ENCODE data around the gene CCDC69.

Gene CCDC69

DNA sequence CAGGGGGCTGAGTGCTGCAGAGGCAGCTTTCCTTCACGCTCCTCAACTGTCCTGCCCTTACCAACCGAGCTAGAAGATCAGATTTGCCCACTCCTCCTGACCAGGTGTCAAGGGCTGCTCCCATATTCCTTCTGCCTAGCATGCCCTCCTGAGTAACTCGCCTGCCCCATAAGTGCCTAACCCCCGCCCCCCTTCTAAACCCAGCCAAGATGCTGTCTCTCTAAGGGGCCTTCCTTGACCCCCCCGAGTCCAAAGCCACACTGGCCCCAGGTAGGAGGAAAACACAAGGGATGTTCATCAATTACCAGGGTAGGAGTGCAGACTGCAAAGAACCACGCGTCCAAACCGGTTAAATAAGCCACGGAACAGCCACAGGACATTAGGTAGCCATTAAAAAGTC is 4.8 kb downstream of the CCDC69 start:
- H3K27me3 ChIP-seq (ENCODE audit: insufficient read depth, low read length) = peaks cover 18% of the 10 kb centered on the region
- H3K4me1 ChIP-seq (ENCODE audit: insufficient read depth, low read length) = no peaks in the 10 kb centered on the region; the same call in 1 of the 2 replicates
- no peak overlapping the region for H3K9ac ChIP-seq (ENCODE audit: low read depth, low read length)
- H3K27ac ChIP-seq (ENCODE audit: low read length) = no peak overlapping the region
- no peak overlapping the region for H3K4me3 ChIP-seq (ENCODE audit: low read length)
- H3K36me3 ChIP-seq (ENCODE audit: insufficient read depth, low read depth, low read length) = no peaks in the 10 kb centered on the region
- no peaks in the 10 kb centered on the region for H3K9me3 ChIP-seq (ENCODE audit: insufficient read depth, low read depth, low read length)

DNA sequence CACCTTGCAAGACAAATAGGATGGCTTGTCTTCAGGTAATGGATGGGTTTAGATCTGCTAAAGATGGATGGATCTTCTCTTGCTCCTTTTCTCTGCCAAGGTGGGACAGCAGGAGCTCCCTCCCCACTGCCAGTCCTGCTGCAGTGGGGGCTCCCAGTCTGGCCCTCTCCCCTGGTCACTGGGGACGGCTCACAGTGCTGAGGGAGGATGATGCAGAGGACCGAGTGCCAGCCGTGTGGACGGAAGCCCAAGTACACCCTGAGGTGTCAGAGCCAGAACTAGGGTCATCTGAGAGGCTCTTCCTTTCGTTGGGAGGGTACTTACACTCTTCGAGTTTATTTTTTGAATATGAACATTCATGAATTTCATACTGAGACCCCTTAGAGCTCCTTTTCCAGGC is 5.7 kb downstream of the CCDC69 start:
- Histone ChIP-seq H3K4me3 (ENCODE audit: low read length) (no peak overlapping the region), H3K27ac (ENCODE audit: low read length) (no peak overlapping the region), H3K9ac (ENCODE audit: low read depth, low read length) (no peak overlapping the region), H3K27me3 (ENCODE audit: insufficient read depth, low read length) (peaks cover 14% of the 10 kb centered on the region), H3K9me3 (ENCODE audit: insufficient read depth, low read depth, low read length) (no peaks in the 10 kb centered on the region), H3K4me1 (ENCODE audit: insufficient read depth, low read length) (peaks cover 3% of the 10 kb centered on the region; the same call in 1 of the 2 replicates), H3K36me3 (ENCODE audit: insufficient read depth, low read depth, low read length) (no peaks in the 10 kb centered on the region)

GRCh38 chr5:151216781-151217180 is 7.1 kb downstream of the CCDC69 start:
- no peaks in the 10 kb centered on the region for H3K27me3 ChIP-seq (ENCODE audit: insufficient read depth, low read length)
- no peak overlapping the region for H3K4me3 ChIP-seq (ENCODE audit: low read length)
- no peaks in the 10 kb centered on the region for H3K36me3 ChIP-seq (ENCODE audit: insufficient read depth, low read depth, low read length)
- H3K27ac ChIP-seq (ENCODE audit: low read length) = no peak overlapping the region
- peaks cover 3% of the 10 kb centered on the region; the same call in 1 of the 2 replicates for H3K4me1 ChIP-seq (ENCODE audit: insufficient read depth, low read length)
- no peaks in the 10 kb centered on the region for H3K9me3 ChIP-seq (ENCODE audit: insufficient read depth, low read depth, low read length)
- no peak overlapping the region for H3K9ac ChIP-seq (ENCODE audit: low read depth, low read length)

- H3K27ac ChIP-seq (ENCODE audit: low read length) = no peak overlapping the region
Measured at GRCh38 chr5:151215546-151215880, 8.4 kb downstream of the CCDC69 start.

DNA sequence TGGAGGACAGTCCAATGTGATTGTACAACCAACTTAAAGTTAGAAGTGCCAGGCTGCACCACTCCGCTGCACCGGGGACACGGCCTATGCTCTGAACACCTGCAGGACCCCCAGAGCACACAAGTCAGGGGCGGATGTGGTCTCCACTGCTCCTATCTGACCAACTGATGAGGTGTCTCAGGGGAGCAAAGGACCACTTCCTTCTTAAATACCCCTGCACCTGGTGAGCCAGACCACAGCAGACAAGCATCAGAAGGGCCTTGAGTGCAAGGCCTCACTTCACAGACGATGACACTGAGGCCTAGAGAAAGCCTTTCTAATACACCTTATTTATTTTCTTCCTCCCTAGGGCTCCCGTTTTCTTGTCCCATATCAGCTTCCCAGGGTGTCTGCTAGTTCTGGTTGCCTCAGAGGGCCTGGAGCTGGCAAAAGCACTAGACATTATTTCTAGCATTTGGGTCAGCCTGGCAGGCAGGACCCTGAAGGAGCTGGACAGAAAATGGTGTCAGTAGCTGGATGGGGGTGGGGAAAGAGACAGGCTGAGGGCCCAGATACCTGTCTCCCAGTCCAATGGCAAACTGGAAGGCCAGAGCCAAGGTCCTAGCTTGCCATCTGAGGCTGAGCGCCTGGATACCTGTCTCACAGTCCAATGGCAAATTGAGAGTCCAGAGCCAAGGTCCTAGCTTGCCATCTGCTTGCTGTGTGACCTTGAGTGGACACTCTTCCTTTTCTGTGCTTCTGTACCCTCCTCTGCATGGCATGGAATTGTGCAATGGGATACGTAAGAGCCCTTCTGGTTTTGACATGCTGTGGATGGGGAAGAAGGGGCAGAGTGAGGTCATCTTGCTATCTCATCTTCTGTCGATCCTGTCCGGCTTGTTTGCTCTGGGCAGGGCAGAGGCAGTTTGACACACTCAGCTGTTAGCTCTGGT is 9.0 kb downstream of the CCDC69 start:
- Histone ChIP-seq H3K9me3 (ENCODE audit: insufficient read depth, low read depth, low read length) (no peaks in the 10 kb centered on the region), H3K36me3 (ENCODE audit: insufficient read depth, low read depth, low read length) (no peaks in the 10 kb centered on the region), H3K4me3 (ENCODE audit: low read length) (no peak overlapping the region), H3K27ac (ENCODE audit: low read length) (no peak overlapping the region), H3K9ac (ENCODE audit: low read depth, low read length) (no peak overlapping the region), H3K27me3 (ENCODE audit: insufficient read depth, low read length) (no peaks in the 10 kb centered on the region), H3K4me1 (ENCODE audit: insufficient read depth, low read length) (peaks cover 3% of the 10 kb centered on the region; the same call in 1 of the 2 replicates)

More at GRCh38 chr5:151215546-151215880, 8.4 kb downstream of the CCDC69 start:
- Histone ChIP-seq H3K27me3 (ENCODE audit: insufficient read depth, low read length) (no peaks in the 10 kb centered on the region), H3K4me3 (ENCODE audit: low read length) (no peak overlapping the region), H3K9ac (ENCODE audit: low read depth, low read length) (no peak overlapping the region), H3K9me3 (ENCODE audit: insufficient read depth, low read depth, low read length) (no peaks in the 10 kb centered on the region), H3K4me1 (ENCODE audit: insufficient read depth, low read length) (peaks cover 3% of the 10 kb centered on the region; the same call in 1 of the 2 replicates), H3K36me3 (ENCODE audit: insufficient read depth, low read depth, low read length) (no peaks in the 10 kb centered on the region)

DNA sequence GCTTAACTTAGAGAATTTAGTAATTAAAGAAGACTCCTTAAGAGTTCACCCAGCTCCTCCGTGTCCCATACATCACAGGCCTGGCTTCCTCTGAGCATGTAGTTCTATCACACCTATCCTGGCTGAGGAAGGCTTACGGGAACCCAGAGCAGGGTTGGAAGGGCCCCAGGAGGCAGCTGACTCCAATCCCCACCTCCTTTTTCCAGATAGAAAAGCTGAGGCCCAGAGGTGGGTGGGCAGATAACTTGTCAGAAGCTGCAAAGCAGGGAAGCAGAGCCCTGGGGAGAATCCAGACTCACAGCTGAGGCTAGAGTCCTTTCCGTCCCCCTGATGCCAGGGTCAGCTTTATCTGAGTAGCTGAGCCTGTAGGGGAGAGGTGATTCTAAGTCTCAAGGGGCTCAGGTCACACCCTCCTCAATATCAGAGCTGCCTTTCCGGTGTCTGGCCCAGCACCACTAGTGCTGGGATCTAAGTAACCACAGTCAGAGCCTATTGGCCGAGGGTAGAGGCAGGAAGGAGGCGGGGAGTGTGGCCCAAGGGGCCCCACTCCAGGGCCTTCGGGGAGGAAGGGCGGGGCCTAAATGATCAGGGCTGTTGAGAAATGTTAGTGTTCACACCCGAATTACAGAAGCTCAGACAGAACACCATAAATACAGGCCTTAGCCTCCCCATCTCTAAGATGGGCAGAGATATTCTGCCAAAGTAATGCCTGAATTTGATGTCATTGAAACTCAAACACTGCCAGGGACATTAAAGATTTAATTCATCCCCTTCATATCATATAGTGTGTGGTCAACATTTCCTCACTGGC is 9.9 kb downstream of the CCDC69 start:
- no peak overlapping the region for H3K27ac ChIP-seq (ENCODE audit: low read length)
- peaks cover 3% of the 10 kb centered on the region; the same call in 1 of the 2 replicates for H3K4me1 ChIP-seq (ENCODE audit: insufficient read depth, low read length)
- no peak overlapping the region for H3K4me3 ChIP-seq (ENCODE audit: low read length)

GRCh38 chr5:151212406-151212798 is 11.5 kb downstream of the CCDC69 start:
- Histone ChIP-seq H3K4me3 (ENCODE audit: low read length) (no peak overlapping the region), H3K9ac (ENCODE audit: low read depth, low read length) (no peak overlapping the region), H3K4me1 (ENCODE audit: insufficient read depth, low read length) (peaks cover 3% of the 10 kb centered on the region; the same call in 1 of the 2 replicates), H3K27me3 (ENCODE audit: insufficient read depth, low read length) (no peaks in the 10 kb centered on the region), H3K9me3 (ENCODE audit: insufficient read depth, low read depth, low read length) (no peaks in the 10 kb centered on the region), H3K36me3 (ENCODE audit: insufficient read depth, low read depth, low read length) (no peaks in the 10 kb centered on the region), H3K27ac (ENCODE audit: low read length) (no peak overlapping the region)

More for the DNA sequence above, 9.9 kb downstream of the CCDC69 start:
- H3K9me3 ChIP-seq (ENCODE audit: insufficient read depth, low read depth, low read length) = no peaks in the 10 kb centered on the region
- no peaks in the 10 kb centered on the region for H3K27me3 ChIP-seq (ENCODE audit: insufficient read depth, low read length)
- no peaks in the 10 kb centered on the region for H3K36me3 ChIP-seq (ENCODE audit: insufficient read depth, low read depth, low read length)
- H3K9ac ChIP-seq (ENCODE audit: low read depth, low read length) = peak overlapping the region; percentile 32; the same call in 1 of the 2 replicates

DNA sequence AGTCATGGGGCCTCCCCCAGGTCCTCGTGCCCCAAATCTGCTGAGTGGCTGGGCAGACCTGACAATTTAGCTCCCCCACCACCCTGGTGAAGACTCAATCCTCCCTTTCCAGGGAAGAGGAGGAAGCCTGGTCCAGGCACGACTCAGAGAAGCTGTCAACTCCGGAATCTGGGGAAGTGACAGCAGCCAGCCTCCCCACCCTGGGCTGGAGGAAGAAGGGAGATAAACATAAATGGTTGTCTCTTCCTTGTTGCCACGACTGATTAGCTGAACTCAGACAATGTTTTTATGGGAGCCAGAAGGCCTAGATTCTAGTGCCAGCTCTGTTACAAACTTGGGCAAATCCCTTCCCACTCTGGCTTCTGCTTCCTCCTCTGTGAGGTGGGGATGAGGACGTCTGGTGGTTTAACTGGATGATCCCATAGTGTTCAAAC is 15.4 kb downstream of the CCDC69 start:
- H3K27me3 ChIP-seq (ENCODE audit: insufficient read depth, low read length) = no peaks in the 10 kb centered on the region
- no peaks in the 10 kb centered on the region for H3K4me1 ChIP-seq (ENCODE audit: insufficient read depth, low read length)
- H3K27ac ChIP-seq (ENCODE audit: low read length) = no peak overlapping the region
- H3K9ac ChIP-seq (ENCODE audit: low read depth, low read length) = no peak overlapping the region
- no peaks in the 10 kb centered on the region for H3K9me3 ChIP-seq (ENCODE audit: insufficient read depth, low read depth, low read length)
- no peak overlapping the region for H3K4me3 ChIP-seq (ENCODE audit: low read length)
- no peaks in the 10 kb centered on the region for H3K36me3 ChIP-seq (ENCODE audit: insufficient read depth, low read depth, low read length)

GRCh38 chr5:151205411-151205810 is 18.5 kb downstream of the CCDC69 start:
- H3K4me3 ChIP-seq (ENCODE audit: low read length) = no peak overlapping the region
- H3K4me1 ChIP-seq (ENCODE audit: insufficient read depth, low read length) = no peaks in the 10 kb centered on the region
- H3K36me3 ChIP-seq (ENCODE audit: insufficient read depth, low read depth, low read length) = no peaks in the 10 kb centered on the region
- no peak overlapping the region for H3K9ac ChIP-seq (ENCODE audit: low read depth, low read length)
- no peaks in the 10 kb centered on the region for H3K27me3 ChIP-seq (ENCODE audit: insufficient read depth, low read length)
- no peaks in the 10 kb centered on the region for H3K9me3 ChIP-seq (ENCODE audit: insufficient read depth, low read depth, low read length)
- H3K27ac ChIP-seq (ENCODE audit: low read length) = no peak overlapping the region

DNA sequence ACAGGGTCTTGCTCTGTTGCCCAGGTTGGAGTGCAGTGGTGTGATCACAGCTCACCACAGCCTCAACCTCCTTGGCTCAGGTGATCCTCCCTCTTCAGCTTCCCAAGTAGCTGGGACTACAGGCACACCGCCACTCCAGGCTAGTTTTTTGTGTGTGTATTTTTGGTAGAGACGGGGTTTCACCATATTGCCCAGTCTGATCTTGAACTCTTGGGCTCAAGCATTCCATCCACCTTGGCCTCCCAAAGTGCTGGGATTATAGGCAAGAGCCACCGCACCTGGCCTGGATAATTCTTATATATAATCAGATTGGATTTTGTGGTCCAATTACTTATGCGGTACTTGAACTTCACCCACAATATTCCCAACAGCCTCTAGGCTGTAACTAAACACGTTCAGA is 19.8 kb downstream of the CCDC69 start:
- Histone ChIP-seq H3K4me3 (ENCODE audit: low read length) (no peak overlapping the region), H3K4me1 (ENCODE audit: insufficient read depth, low read length) (peaks cover 2% of the 10 kb centered on the region; the same call in 1 of the 2 replicates), H3K27me3 (ENCODE audit: insufficient read depth, low read length) (no peaks in the 10 kb centered on the region), H3K36me3 (ENCODE audit: insufficient read depth, low read depth, low read length) (no peaks in the 10 kb centered on the region), H3K9me3 (ENCODE audit: insufficient read depth, low read depth, low read length) (no peaks in the 10 kb centered on the region), H3K9ac (ENCODE audit: low read depth, low read length) (no peak overlapping the region), H3K27ac (ENCODE audit: low read length) (no peak overlapping the region)

DNA sequence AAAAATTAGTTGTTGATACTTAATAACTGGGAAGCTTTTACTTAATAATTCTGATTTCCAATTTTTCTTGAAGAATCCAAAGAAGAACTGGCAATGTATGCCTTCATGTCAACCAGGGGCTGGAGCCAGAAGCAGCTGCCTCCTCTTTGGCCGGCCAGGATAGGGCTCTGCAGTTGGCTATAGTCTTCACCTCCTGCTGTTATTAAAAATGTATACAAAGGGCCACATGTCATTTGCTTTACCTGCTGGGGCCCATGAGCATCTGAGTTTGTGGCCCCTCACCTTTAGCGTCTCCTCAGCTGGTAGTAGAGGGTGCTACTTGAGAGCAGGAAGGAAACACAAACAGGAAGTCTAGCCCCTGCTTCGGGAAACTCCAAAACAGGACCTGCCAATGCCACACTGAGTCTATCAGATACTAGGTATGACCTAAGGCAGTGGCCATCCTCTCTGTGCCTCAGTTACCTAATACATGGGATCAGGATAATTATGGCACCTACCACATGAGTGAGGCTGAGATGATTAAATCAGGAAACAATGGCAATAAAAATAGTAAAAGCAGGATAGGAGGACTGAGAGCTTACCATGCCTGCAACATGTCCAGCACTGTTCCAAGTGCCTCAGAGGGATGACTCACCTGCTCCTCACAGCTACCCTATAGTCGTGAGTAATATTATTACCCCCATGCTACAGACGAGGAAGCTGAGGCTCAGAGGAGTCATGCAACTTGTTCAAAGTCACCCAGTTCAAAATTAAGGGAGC is 21.3 kb downstream of the CCDC69 start:
- H3K9ac ChIP-seq (ENCODE audit: low read depth, low read length) = no peak overlapping the region

More for the DNA sequence above, 21.3 kb downstream of the CCDC69 start:
- peaks cover 3% of the 10 kb centered on the region; the same call in 1 of the 2 replicates for H3K4me1 ChIP-seq (ENCODE audit: insufficient read depth, low read length)
- H3K27me3 ChIP-seq (ENCODE audit: insufficient read depth, low read length) = no peaks in the 10 kb centered on the region
- no peaks in the 10 kb centered on the region for H3K9me3 ChIP-seq (ENCODE audit: insufficient read depth, low read depth, low read length)
- no peak overlapping the region for H3K4me3 ChIP-seq (ENCODE audit: low read length)
- no peak overlapping the region for H3K27ac ChIP-seq (ENCODE audit: low read length)
- no peaks in the 10 kb centered on the region for H3K36me3 ChIP-seq (ENCODE audit: insufficient read depth, low read depth, low read length)
